Measurements from ENCODE around the gene NFATC1.

Gene NFATC1

GRCh38 chr18:79511271-79511670 lies 115.5 kb downstream of the NFATC1 start:
- TF ChIP-seq, protein P1, sequence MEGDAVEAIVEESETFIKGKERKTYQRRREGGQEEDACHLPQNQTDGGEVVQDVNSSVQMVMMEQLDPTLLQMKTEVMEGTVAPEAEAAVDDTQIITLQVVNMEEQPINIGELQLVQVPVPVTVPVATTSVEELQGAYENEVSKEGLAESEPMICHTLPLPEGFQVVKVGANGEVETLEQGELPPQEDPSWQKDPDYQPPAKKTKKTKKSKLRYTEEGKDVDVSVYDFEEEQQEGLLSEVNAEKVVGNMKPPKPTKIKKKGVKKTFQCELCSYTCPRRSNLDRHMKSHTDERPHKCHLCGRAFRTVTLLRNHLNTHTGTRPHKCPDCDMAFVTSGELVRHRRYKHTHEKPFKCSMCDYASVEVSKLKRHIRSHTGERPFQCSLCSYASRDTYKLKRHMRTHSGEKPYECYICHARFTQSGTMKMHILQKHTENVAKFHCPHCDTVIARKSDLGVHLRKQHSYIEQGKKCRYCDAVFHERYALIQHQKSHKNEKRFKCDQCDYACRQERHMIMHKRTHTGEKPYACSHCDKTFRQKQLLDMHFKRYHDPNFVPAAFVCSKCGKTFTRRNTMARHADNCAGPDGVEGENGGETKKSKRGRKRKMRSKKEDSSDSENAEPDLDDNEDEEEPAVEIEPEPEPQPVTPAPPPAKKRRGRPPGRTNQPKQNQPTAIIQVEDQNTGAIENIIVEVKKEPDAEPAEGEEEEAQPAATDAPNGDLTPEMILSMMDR (IDR thresholded peaks at IDR 0.05; ENCODE audit: low read depth, low read length, missing control alignments) = no peak
- DNase-seq (ENCODE audit: extremely low read depth, low read depth) = no peak
- no peak overlapping the region for H3K4me3 ChIP-seq (replicated peaks; ENCODE audit: low read depth, low read length)

GRCh38 chr18:79511671-79512301 lies 116.1 kb downstream of the NFATC1 start:
- no peak for DNase-seq (ENCODE audit: extremely low read depth, low read depth)
- H3K4me3 ChIP-seq (replicated peaks; ENCODE audit: low read depth, low read length) = no peak overlapping the region
- TF ChIP-seq, protein P1 (IDR thresholded peaks at IDR 0.05; ENCODE audit: low read depth, low read length, missing control alignments) = no peak

GRCh38 chr18:79512461-79513380 lies 117.0 kb downstream of the NFATC1 start:
- no peak overlapping the region for H3K4me3 ChIP-seq (replicated peaks; ENCODE audit: low read depth, low read length)
- TF ChIP-seq, protein P1 (IDR thresholded peaks at IDR 0.05; ENCODE audit: low read depth, low read length, missing control alignments) = no peak
- DNase-seq (ENCODE audit: extremely low read depth, low read depth) = no peak

DNA sequence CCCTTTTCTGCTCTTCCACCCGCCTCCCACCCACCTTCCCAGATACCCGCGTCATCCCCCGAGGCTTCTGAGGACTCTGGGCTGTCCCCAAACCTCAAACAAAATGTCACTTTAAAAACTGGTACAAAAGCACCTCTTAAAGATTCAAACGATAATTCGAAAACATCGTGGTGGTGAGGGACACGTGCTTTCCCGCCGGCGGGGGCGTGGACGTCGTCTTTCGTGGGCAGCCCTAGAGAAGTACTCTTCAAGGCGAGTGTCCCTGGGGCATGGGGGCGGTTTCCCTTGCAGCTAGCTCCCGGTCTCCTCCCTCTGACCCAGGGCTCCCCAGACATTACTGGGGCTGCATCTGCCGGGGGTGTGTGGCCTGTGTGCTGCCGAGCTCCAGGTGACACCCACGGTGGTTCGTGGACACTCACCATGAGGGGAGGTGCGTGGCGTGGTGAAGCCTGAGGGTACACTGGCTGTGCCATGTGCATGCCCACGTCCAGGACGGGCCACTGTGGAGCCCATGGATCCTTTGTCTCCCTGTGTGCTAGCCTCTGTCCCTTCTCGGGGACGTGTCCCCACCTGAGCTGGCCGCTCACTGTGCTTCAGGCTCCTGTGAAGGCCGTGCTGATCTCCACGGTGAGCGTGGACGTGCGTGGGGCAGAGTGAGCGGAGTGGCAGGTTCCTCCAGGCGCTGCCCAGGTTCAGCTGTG lies 117.8 kb downstream of the NFATC1 start:
- no peak overlapping the region for H3K4me3 ChIP-seq (replicated peaks; ENCODE audit: low read depth, low read length)

DNA sequence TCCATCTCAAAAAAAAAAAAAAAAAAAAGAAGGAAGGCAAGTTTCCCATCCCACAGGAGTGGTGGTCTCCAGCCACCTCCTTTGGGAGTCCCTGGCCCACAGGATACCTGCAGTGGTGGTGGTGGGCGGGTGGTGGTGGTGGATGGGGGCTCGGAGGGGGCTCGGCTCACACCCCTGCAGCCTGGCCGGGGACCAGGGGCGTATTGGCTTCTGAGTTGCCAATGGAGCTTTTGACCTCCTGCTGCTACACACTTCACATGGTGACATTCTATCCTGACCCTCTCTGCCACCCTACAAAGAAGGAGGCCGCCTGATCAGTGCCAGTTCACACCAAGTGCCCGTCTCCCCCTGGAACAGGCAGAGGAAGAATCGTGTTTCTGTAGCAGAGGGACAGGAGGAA lies 119.6 kb downstream of the NFATC1 start:
- TF ChIP-seq, protein P1 (IDR thresholded peaks at IDR 0.05; ENCODE audit: low read depth, low read length, missing control alignments) = no peak
- no peak for DNase-seq (ENCODE audit: extremely low read depth, low read depth)
- H3K4me3 ChIP-seq (replicated peaks; ENCODE audit: low read depth, low read length) = no peak overlapping the region

More for the DNA sequence above, 117.8 kb downstream of the NFATC1 start:
- TF ChIP-seq, protein P1 (IDR thresholded peaks at IDR 0.05; ENCODE audit: low read depth, low read length, missing control alignments) = no peak
- DNase-seq (ENCODE audit: extremely low read depth, low read depth) = no peak

- DNase-seq (ENCODE audit: extremely low read depth, low read depth) = no peak
- TF ChIP-seq, protein P1 (IDR thresholded peaks at IDR 0.05; ENCODE audit: low read depth, low read length, missing control alignments) = no peak
- no peak overlapping the region for H3K4me3 ChIP-seq (replicated peaks; ENCODE audit: low read depth, low read length)
Measured at GRCh38 chr18:79515944-79516351, 120.2 kb downstream of the NFATC1 start.

All from HFF-Myc (cell line).